CD4-positive, alpha-beta T cell treated with Interferon alpha-2 for 1 hour (primary cell): ENCODE measurements around the gene MYO1B.

ENCODE experiments used
- DNase-seq, 2 donors: peaks; one replicate each; pipeline ENCODE4 v3.0.0-alpha.2; 2020 to 2022

The MYO1B gene

GRCh38 chr2:191301971-191302370, 56.8 kb downstream of the MYO1B start:
- no peak for DNase-seq

GRCh38 chr2:191302459-191303139, 57.4 kb downstream of the MYO1B start:
- DNase-seq: peak in 1 of 2 donors; percentile 33

GRCh38 chr2:191303140-191304005, 58.2 kb downstream of the MYO1B start:
- DNase-seq: no peak

GRCh38 chr2:191304939-191305875, 60.0 kb downstream of the MYO1B start:
- DNase-seq: no peak

GRCh38 chr2:191308026-191308425, 62.8 kb downstream of the MYO1B start:
- DNase-seq: no peak

- no peak for DNase-seq
These were observed 66.0 kb downstream of the MYO1B start for GRCh38 chr2:191311156-191311555.

- DNase-seq: no peak
These were observed 66.4 kb downstream of the MYO1B start for GRCh38 chr2:191311627-191312026.

GRCh38 chr2:191312163-191312562, 67.0 kb downstream of the MYO1B start:
- no peak for DNase-seq

- DNase-seq: no peak
These were observed 67.5 kb downstream of the MYO1B start for GRCh38 chr2:191312662-191313061.

GRCh38 chr2:191314697-191315364, 69.6 kb downstream of the MYO1B start:
- no peak for DNase-seq

- no peak for DNase-seq
These were observed 70.2 kb downstream of the MYO1B start for GRCh38 chr2:191315365-191315752.

GRCh38 chr2:191316246-191316994, 71.2 kb downstream of the MYO1B start:
- no peak for DNase-seq

- no peak for DNase-seq
These were observed 73.0 kb downstream of the MYO1B start for GRCh38 chr2:191318037-191318728.

GRCh38 chr2:191318729-191319078, 73.5 kb downstream of the MYO1B start:
- DNase-seq: no peak

- no peak for DNase-seq
These were observed 74.0 kb downstream of the MYO1B start for GRCh38 chr2:191319186-191319585.

GRCh38 chr2:191320881-191321280, 75.7 kb downstream of the MYO1B start:
- no peak for DNase-seq

- DNase-seq: peak; percentile 33 to 34
These were observed 76.9 kb downstream of the MYO1B start for GRCh38 chr2:191321861-191322662.

GRCh38 chr2:191322828-191323506, 77.8 kb downstream of the MYO1B start:
- DNase-seq: no peak

- DNase-seq: no peak
These were observed 80.6 kb downstream of the MYO1B start for GRCh38 chr2:191325651-191326365.
